Activated CD8-positive, alpha-beta T cell treated with anti-CD3 and anti-CD28 coated beads for 36 hours (primary cell): ENCODE measurements around the gene LAMTOR2. TPM values are rescaled to one million over a fixed set of nuclear protein-coding genes. Genes with fewer than 3 reads are reported as not detected.
A peak's percentile ranks its signal among the peaks of the same experiment; 100 is the strongest.

Experiments used
- ATAC-seq: fragments of 200-7000 bp; cut with Tn5 transposase; one replicate; pipeline ENCODE4 v1.10.0; 2021; ENCODE audit warnings: mild to moderate bottlenecking, moderate library complexity
- CTCF ChIA-PET: fragments of 350-600 bp; sonication (Branson Sonifier 250); formaldehyde crosslinking; loops from one replicate; lab custom pipeline; 2021; ENCODE audit warnings: antibody characterized with exemption; lab: Charles Lee
- POLR2A ChIA-PET: fragments of 350-600 bp; sonication (Branson Sonifier 250); formaldehyde crosslinking; loops from one replicate; lab custom pipeline; 2021; ENCODE audit warnings: antibody characterized with exemption; lab: Charles Lee
- DNase-seq: peaks from one replicate; pipeline ENCODE4 v3.0.0-alpha.2; 2020
- H3K27ac Mint-ChIP-seq: one replicate; pipeline ENCODE4 v1.8.0; 2021; ENCODE audit warnings: mild to moderate bottlenecking, mixed read lengths
- H3K27me3 Mint-ChIP-seq: one replicate; pipeline ENCODE4 v1.8.0; 2021; ENCODE audit warnings: mixed read lengths
- H3K36me3 Mint-ChIP-seq: one replicate; pipeline ENCODE4 v1.8.0; 2021; ENCODE audit warnings: low read depth, mixed read lengths
- H3K4me1 Mint-ChIP-seq: one replicate; pipeline ENCODE4 v1.8.0; 2021; ENCODE audit warnings: low read depth, mixed read lengths
- H3K4me3 Mint-ChIP-seq: one replicate; pipeline ENCODE4 v1.8.0; 2021; ENCODE audit warnings: mild to moderate bottlenecking, moderate library complexity, mixed read lengths
- H3K9me3 Mint-ChIP-seq: one replicate; pipeline ENCODE4 v1.8.0; 2021; ENCODE audit warnings: mixed read lengths
- intact Hi-C: fragments of 100-400 bp; cut with micrococcal nuclease; formaldehyde crosslinking; loops from one replicate; pipeline ENCODE4 v1.10.0; 2022
- total RNA-seq, 2 experiments: library from RNA; stranded (reverse); gene quantifications; one replicate each; pipeline ENCODE4 v1.2.3, GENCODE V29; 2021
- TF ChIP-seq, protein P1 (sequence below): fragments of 200-600 bp; IDR thresholded peaks from one replicate; pipeline ENCODE4 v1.8.0; 2022; ENCODE audit warnings: antibody characterized with exemption, mild to moderate bottlenecking

The LAMTOR2 gene
- total RNA-seq, 2 experiments from 2014 or later: 48.9 to 49.4 TPM

DNA sequence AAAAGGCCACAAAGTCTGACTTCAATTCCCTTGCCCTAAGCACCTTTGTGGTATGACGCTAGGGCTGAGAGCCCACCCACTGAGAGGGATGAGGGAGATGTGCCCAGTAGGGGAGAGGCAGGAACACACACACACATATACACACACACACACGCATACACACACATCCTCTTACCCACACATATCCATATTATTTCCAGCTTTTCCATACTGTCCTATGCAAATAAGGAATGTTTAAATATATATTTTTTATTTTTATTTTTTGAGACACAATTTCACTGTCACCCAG, 9.4 kb downstream of the LAMTOR2 start:
- ChIA-PET CTCF (interaction anchor here (0.8 to 2.2 kb wide), 7 partner anchors 9 to 126 kb away, joined by 3 to 6 read pairs (median 3); no protein-coding TSS in a partner anchor), POLR2A (no interaction called here)
- TF ChIP-seq, protein P1, sequence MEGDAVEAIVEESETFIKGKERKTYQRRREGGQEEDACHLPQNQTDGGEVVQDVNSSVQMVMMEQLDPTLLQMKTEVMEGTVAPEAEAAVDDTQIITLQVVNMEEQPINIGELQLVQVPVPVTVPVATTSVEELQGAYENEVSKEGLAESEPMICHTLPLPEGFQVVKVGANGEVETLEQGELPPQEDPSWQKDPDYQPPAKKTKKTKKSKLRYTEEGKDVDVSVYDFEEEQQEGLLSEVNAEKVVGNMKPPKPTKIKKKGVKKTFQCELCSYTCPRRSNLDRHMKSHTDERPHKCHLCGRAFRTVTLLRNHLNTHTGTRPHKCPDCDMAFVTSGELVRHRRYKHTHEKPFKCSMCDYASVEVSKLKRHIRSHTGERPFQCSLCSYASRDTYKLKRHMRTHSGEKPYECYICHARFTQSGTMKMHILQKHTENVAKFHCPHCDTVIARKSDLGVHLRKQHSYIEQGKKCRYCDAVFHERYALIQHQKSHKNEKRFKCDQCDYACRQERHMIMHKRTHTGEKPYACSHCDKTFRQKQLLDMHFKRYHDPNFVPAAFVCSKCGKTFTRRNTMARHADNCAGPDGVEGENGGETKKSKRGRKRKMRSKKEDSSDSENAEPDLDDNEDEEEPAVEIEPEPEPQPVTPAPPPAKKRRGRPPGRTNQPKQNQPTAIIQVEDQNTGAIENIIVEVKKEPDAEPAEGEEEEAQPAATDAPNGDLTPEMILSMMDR: no peak
- Mint-ChIP-seq H3K36me3 (no peaks in the 10 kb centered on the region), H3K4me1 (peaks cover 16% of the 10 kb centered on the region), H3K4me3 (no peak overlapping the region), H3K27me3 (no peaks in the 10 kb centered on the region), H3K9me3 (no peaks in the 10 kb centered on the region), H3K27ac (no peak overlapping the region)
- no peak for ATAC-seq
- intact Hi-C loops: no loop called here
- no peak for DNase-seq

GRCh38 chr1:156064615-156065014, 10.0 kb downstream of the LAMTOR2 start:
- POLR2A ChIA-PET: no interaction called here
- no peaks in the 10 kb centered on the region for H3K36me3 Mint-ChIP-seq
- ATAC-seq: peak; percentile 46
- no peak overlapping the region for H3K4me3 Mint-ChIP-seq
- H3K4me1 Mint-ChIP-seq: peaks cover 16% of the 10 kb centered on the region
- TF ChIP-seq, protein P1: no peak
- H3K9me3 Mint-ChIP-seq: no peaks in the 10 kb centered on the region
- intact Hi-C loops: no loop called here
- H3K27ac Mint-ChIP-seq: no peak overlapping the region
- CTCF ChIA-PET: interaction anchor here (0.6 to 2.5 kb wide), 8 partner anchors 32 to 273 kb away, joined by 3 to 26 read pairs (median 4); partner anchors contain the start of genes CCT3, SSR2 and TSACC
- DNase-seq: peak; percentile 14
- H3K27me3 Mint-ChIP-seq: no peaks in the 10 kb centered on the region

GRCh38 chr1:156065212-156065611, 10.6 kb downstream of the LAMTOR2 start:
- TF ChIP-seq, protein P1: no peak
- Mint-ChIP-seq H3K27me3 (no peaks in the 10 kb centered on the region), H3K36me3 (no peaks in the 10 kb centered on the region), H3K4me3 (no peak overlapping the region), H3K27ac (no peak overlapping the region), H3K9me3 (no peaks in the 10 kb centered on the region), H3K4me1 (peaks cover 16% of the 10 kb centered on the region)
- POLR2A ChIA-PET: interaction anchor here (1.0 kb wide), 1 partner anchor 44 kb away, joined by 3 read pairs; no protein-coding TSS in a partner anchor
- ATAC-seq (peak; percentile 22), DNase-seq (no peak)
- intact Hi-C loops: no loop called here
- CTCF ChIA-PET: interaction anchor here (0.6 to 2.5 kb wide), 15 partner anchors 8 to 273 kb away, joined by 3 to 26 read pairs (median 5); partner anchors contain the start of genes CCT3, KHDC4, SSR2 and TSACC

DNA sequence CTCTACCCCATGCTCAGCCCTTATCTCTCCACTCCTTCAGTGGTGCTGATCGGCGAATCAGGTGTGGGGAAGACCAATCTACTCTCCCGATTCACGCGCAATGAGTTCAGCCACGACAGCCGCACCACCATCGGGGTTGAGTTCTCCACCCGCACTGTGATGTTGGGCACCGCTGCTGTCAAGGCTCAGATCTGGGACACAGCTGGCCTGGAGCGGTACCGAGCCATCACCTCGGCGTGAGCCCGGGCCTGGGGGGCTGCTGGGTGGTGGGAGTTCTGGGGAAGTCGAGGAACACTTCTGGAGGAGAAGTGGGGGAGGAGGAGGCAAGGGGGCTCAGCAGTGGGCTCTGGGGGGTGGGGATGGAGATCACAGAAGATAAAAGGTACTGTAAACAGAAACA, 11.3 kb downstream of the LAMTOR2 start:
- ATAC-seq (no peak), DNase-seq (no peak)
- TF ChIP-seq, protein P1: no peak
- intact Hi-C loops: no loop called here
- Mint-ChIP-seq H3K27ac (no peak overlapping the region), H3K4me1 (peaks cover 16% of the 10 kb centered on the region), H3K4me3 (no peak overlapping the region), H3K9me3 (no peaks in the 10 kb centered on the region), H3K27me3 (no peaks in the 10 kb centered on the region), H3K36me3 (no peaks in the 10 kb centered on the region)
- ChIA-PET POLR2A (interaction anchor here (0.6 to 1.7 kb wide), 6 partner anchors 12 to 73 kb away, joined by 3 to 6 read pairs (median 3); partner anchors contain the start of gene LAMTOR2), CTCF (interaction anchor here (0.6 to 2.5 kb wide), 36 partner anchors 9 to 209 kb away, joined by 3 to 26 read pairs (median 5); partner anchors contain the start of genes GON4L, KHDC4, MEX3A and SLC25A44)

DNA sequence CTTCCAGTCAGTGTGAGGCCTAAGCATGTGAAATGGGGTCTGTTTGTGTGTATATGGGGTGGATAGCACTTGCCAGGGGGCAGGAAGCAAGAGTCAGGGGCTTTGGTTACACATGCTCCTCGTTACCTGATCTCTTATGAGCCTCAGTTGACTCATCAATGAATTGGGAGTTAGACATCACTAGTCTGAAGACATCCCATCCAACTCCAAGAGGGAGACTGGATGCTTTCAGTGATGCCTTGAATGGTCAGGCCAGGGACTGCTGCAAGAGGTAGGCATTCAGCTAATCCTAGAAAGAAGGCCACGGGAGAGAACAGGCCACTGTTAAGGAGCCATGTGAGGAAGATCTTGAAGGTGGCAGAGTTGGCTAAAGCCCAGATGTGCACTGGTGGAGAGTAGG, 12.7 kb downstream of the LAMTOR2 start:
- Mint-ChIP-seq H3K27me3 (no peaks in the 10 kb centered on the region), H3K4me1 (peaks cover 16% of the 10 kb centered on the region), H3K36me3 (no peaks in the 10 kb centered on the region), H3K4me3 (no peak overlapping the region), H3K9me3 (no peaks in the 10 kb centered on the region), H3K27ac (no peak overlapping the region)
- intact Hi-C loops: no loop called here
- POLR2A ChIA-PET: interaction anchor here (0.5 to 1.7 kb wide), 3 partner anchors 13 to 62 kb away, joined by 3 to 6 read pairs (median 3); partner anchors contain the start of gene LAMTOR2
- CTCF ChIA-PET: interaction anchor here (0.9 to 2.5 kb wide), 20 partner anchors 8 to 134 kb away, joined by 3 to 26 read pairs (median 6); partner anchors contain the start of genes KHDC4, SSR2 and UBQLN4
- no peak for DNase-seq
- TF ChIP-seq, protein P1: no peak
- ATAC-seq: no peak
